ENCODE results near the gene ZNF493. TPM values are rescaled to one million over a fixed set of nuclear protein-coding genes. Genes with fewer than 3 reads are reported as not detected.
A peak's percentile ranks its signal among the peaks of the same experiment; 100 is the strongest.

Gene ZNF493
- polyA plus RNA-seq (2013): 6.4 TPM in 2 replicates

DNA sequence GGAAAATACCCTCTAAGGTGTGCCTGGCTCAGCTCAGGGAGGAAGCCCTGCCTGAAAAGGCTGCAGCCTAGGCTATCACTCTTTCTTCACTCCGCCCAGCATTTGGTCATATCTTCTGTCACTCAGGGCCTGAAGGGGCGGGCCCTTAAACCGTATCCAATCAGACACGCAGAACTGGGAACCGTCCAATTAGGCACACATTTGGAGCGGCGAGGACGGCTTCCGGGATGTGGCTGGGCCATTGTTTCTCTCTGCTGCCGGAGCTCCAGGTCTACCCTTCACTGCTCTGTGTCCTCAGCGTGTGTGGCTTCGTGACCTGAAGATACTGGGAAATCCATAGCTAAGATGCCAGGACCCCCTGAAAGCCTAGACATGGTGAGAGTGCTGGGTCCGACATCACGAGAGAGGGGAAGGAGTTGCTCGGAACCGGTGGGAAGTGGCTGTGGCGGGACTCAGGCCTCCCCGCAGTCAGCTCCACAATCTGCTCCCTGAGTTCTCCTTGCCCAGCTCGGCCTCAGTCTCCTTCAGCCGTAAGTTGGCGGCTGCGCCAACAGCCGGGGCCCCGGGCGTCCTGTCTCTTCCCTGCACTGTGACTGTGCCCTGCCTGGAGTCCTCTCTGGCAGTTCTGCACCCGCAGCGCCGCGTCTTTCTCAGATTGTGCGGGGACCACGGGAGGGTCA lies at the start of gene ZNF493:
TSS of gene ZNF493 (plus strand) at position 241 of the 680 bp plus-strand sequence. CDS start at position 346, 105 bp downstream.
- peaks cover 4% of the 10 kb centered on the region for H3K79me1 ChIP-seq (ENCODE audit: low read length)
- no peak within 1 kb of the TSS for H3K23ac ChIP-seq (ENCODE audit: low read length)
- peak within 1 kb of the TSS; percentile 84 for H4K12ac ChIP-seq (ENCODE audit: low read depth, low read length)
- H3K4me1 ChIP-seq (ENCODE audit: control insufficient read depth in 1 of 2, insufficient read depth in 2 of 2, low read length in 2 of 2): no peaks in the 10 kb centered on the region
- peak within 1 kb of the TSS; percentile 34 for H3K27ac ChIP-seq (ENCODE audit: low read depth, low read length)
- H3K4me3 ChIP-seq (ENCODE audit: low read depth, low read length): peak within 1 kb of the TSS; percentile 86
- no peak within 1 kb of the TSS for H2BK12ac ChIP-seq (ENCODE audit: low read length)
- peaks cover 0 to 1% of the 10 kb centered on the region in 2 experiments for H3K36me3 ChIP-seq (ENCODE audit: control insufficient read depth in 1 of 2, insufficient read depth in 2 of 2, low read length in 2 of 2)
- peak within 1 kb of the TSS; percentile 78 for H3K4ac ChIP-seq (ENCODE audit: low read depth, low read length)
- H3K14ac ChIP-seq (ENCODE audit: low read length): peak within 1 kb of the TSS; percentile 95
- no CpG with 5 or more reads among the region's 31 CpGs for WGBS (ENCODE audit: extremely low coverage, insufficient coverage, insufficient read length)
- H3K27me3 ChIP-seq (ENCODE audit: insufficient read depth, low read length): no peaks in the 10 kb centered on the region
- DNase-seq: peak; percentile 93 to 97
- peaks cover 4% of the 10 kb centered on the region for H3K79me2 ChIP-seq (ENCODE audit: control insufficient read depth, insufficient read depth, low read length, poor library complexity)
- H2BK120ac ChIP-seq (ENCODE audit: insufficient read depth, low read length, poor library complexity): peak within 1 kb of the TSS; percentile 6
- H2BK5ac ChIP-seq (ENCODE audit: low read depth, low read length, poor library complexity): peak within 1 kb of the TSS; percentile 37
- H3K18ac ChIP-seq (ENCODE audit: low read length): peak within 1 kb of the TSS; percentile 50
- peak within 1 kb of the TSS; percentile 38 for H2AFZ ChIP-seq (ENCODE audit: insufficient read depth, low read length, poor library complexity)
- H3K9ac ChIP-seq (ENCODE audit: low read length): peak within 1 kb of the TSS; percentile 89
- peak within 1 kb of the TSS; percentile 63 for H4K91ac ChIP-seq (ENCODE audit: low read depth, low read length)
- H3K4me2 ChIP-seq (ENCODE audit: low read length): peak within 1 kb of the TSS; percentile 64
- H2AK5ac ChIP-seq (ENCODE audit: low read length): no peak within 1 kb of the TSS
- H4K8ac ChIP-seq (ENCODE audit: low read depth, low read length): peak within 1 kb of the TSS; percentile 75
- H3K9me3 ChIP-seq (ENCODE audit: insufficient read depth, low read depth, low read length): no peaks in the 10 kb centered on the region

GRCh38 chr19:21352830-21353229 lies 44.1 kb upstream of the ZNF493 start:
- no peak overlapping the region for H3K9ac ChIP-seq (ENCODE audit: low read length)

DNA sequence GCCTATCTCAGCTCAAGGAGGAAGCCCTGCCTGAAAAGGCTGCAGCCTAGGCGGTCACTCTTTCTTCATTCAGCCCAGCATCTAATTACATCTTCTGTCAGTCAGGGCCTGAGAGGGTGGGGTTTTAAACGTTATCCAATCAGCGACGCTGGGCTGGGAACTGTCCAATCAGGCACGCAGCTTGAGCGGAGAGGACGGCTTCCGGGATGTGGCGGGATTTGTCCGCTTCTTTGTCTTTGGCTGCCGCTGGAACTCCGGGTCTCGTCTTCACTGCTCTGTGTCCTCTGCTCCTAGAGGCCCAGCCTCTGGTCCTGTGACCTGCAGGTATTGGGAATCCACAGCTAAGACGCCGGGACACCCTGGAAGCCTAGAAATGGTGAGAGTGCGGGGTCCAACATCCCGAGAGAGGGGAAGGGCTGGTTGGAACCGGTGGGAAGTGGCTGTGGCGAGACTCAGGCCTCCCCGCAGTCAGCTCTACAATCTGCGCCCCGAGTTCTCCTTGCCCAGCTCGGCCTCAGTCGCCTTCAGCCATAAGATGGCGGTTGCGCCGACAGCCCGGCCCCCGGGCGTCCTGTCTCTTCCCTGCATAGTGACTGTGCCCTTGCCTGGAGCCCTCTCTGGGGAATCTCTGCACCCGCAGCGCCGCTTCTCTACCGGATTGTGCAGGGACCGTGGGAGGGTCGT lies 38.0 kb upstream of the ZNF493 start, which contains the start of gene ZNF738:
TSS of gene ZNF738 (plus strand) at position 233 of the 684 bp plus-strand sequence. CDS start at position 374, 141 bp downstream.
- peaks cover 5% of the 10 kb centered on the region for H3K79me1 ChIP-seq (ENCODE audit: low read length)
- peak within 1 kb of the TSS; percentile 94 for H3K4me3 ChIP-seq (ENCODE audit: low read depth, low read length)
- H3K79me2 ChIP-seq (ENCODE audit: control insufficient read depth, insufficient read depth, low read length, poor library complexity): peaks cover 9% of the 10 kb centered on the region
- H3K4me2 ChIP-seq (ENCODE audit: low read length): peak within 1 kb of the TSS; percentile 62
- no peaks in the 10 kb centered on the region for H3K4me1 ChIP-seq (ENCODE audit: control insufficient read depth in 1 of 2, insufficient read depth in 2 of 2, low read length in 2 of 2)
- peak; percentile 94 to 97 for DNase-seq
- H2BK12ac ChIP-seq (ENCODE audit: low read length): no peak within 1 kb of the TSS
- H3K27me3 ChIP-seq (ENCODE audit: insufficient read depth, low read length): no peaks in the 10 kb centered on the region
- no peak within 1 kb of the TSS for H3K23ac ChIP-seq (ENCODE audit: low read length)
- peak within 1 kb of the TSS; percentile 90 for H4K12ac ChIP-seq (ENCODE audit: low read depth, low read length)
- H3K27ac ChIP-seq (ENCODE audit: low read depth, low read length): peak within 1 kb of the TSS; percentile 91
- H3K9ac ChIP-seq (ENCODE audit: low read length): peak within 1 kb of the TSS; percentile 100
- peak within 1 kb of the TSS; percentile 59 for H2AK5ac ChIP-seq (ENCODE audit: low read length)
- H3K9me3 ChIP-seq (ENCODE audit: insufficient read depth, low read depth, low read length): no peaks in the 10 kb centered on the region
- H3K36me3 ChIP-seq (ENCODE audit: control insufficient read depth in 1 of 2, insufficient read depth in 2 of 2, low read length in 2 of 2): peaks cover 4 to 13% of the 10 kb centered on the region in 2 experiments
- WGBS (ENCODE audit: extremely low coverage, insufficient coverage, insufficient read length): no CpG with 5 or more reads among the region's 36 CpGs
- peak within 1 kb of the TSS; percentile 77 for H2BK120ac ChIP-seq (ENCODE audit: insufficient read depth, low read length, poor library complexity)
- peak within 1 kb of the TSS; percentile 80 for H2BK5ac ChIP-seq (ENCODE audit: low read depth, low read length, poor library complexity)
- H3K14ac ChIP-seq (ENCODE audit: low read length): peak within 1 kb of the TSS; percentile 87
- peak within 1 kb of the TSS; percentile 85 for H2AFZ ChIP-seq (ENCODE audit: insufficient read depth, low read length, poor library complexity)
- H3K4ac ChIP-seq (ENCODE audit: low read depth, low read length): peak within 1 kb of the TSS; percentile 35
- H3K18ac ChIP-seq (ENCODE audit: low read length): peak within 1 kb of the TSS; percentile 84
- peak within 1 kb of the TSS; percentile 90 for H4K91ac ChIP-seq (ENCODE audit: low read depth, low read length)
- H4K8ac ChIP-seq (ENCODE audit: low read depth, low read length): peak within 1 kb of the TSS; percentile 93

More at GRCh38 chr19:21352830-21353229, 44.1 kb upstream of the ZNF493 start:
- H3K27me3 ChIP-seq (ENCODE audit: insufficient read depth, low read length): no peaks in the 10 kb centered on the region
- H3K23ac ChIP-seq (ENCODE audit: low read length): no peak overlapping the region
- no peak overlapping the region for H3K27ac ChIP-seq (ENCODE audit: low read depth, low read length)
- no peak overlapping the region for H2BK5ac ChIP-seq (ENCODE audit: low read depth, low read length, poor library complexity)
- H3K14ac ChIP-seq (ENCODE audit: low read length): no peak overlapping the region
- H2BK12ac ChIP-seq (ENCODE audit: low read length): no peak overlapping the region
- H3K4ac ChIP-seq (ENCODE audit: low read depth, low read length): no peak overlapping the region
- no peaks in the 10 kb centered on the region for H3K9me3 ChIP-seq (ENCODE audit: insufficient read depth, low read depth, low read length)
- no peak overlapping the region for H2AFZ ChIP-seq (ENCODE audit: insufficient read depth, low read length, poor library complexity)
- no peak for DNase-seq
- WGBS (ENCODE audit: extremely low coverage, insufficient coverage, insufficient read length): no CpG with 5 or more reads among the region's 2 CpGs
- no peaks in the 10 kb centered on the region for H3K79me2 ChIP-seq (ENCODE audit: control insufficient read depth, insufficient read depth, low read length, poor library complexity)
- H3K18ac ChIP-seq (ENCODE audit: low read length): no peak overlapping the region
- H4K8ac ChIP-seq (ENCODE audit: low read depth, low read length): no peak overlapping the region
- no peak overlapping the region for H4K91ac ChIP-seq (ENCODE audit: low read depth, low read length)
- no peak overlapping the region for H2AK5ac ChIP-seq (ENCODE audit: low read length)
- no peaks in the 10 kb centered on the region for H3K4me1 ChIP-seq (ENCODE audit: control insufficient read depth in 1 of 2, insufficient read depth in 2 of 2, low read length in 2 of 2)
- no peak overlapping the region for H2BK120ac ChIP-seq (ENCODE audit: insufficient read depth, low read length, poor library complexity)
- no peaks in the 10 kb centered on the region for H3K79me1 ChIP-seq (ENCODE audit: low read length)
- H3K4me3 ChIP-seq (ENCODE audit: low read depth, low read length): no peak overlapping the region
- no peak overlapping the region for H3K4me2 ChIP-seq (ENCODE audit: low read length)
- H4K12ac ChIP-seq (ENCODE audit: low read depth, low read length): no peak overlapping the region
- no peaks in the 10 kb centered on the region for H3K36me3 ChIP-seq (ENCODE audit: control insufficient read depth in 1 of 2, insufficient read depth in 2 of 2, low read length in 2 of 2)

DNA sequence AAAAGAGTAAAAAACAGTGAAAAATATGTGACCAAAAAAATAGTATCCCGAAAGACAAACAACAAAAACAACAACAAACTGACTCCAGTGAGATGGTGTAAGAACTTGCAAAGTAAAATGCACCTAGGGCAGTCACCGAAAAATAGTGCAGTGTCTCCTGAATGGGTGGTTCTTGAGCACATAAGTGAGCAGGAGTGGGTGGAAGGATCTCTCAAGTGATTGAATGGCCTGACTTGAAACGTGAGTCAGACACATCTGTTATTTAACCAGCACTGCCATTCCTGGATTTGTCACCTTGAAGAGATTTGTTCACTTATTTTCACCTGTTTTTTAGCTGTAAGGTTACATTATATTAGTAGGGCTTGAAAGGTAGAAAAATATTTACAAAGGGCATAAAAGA lies 34.6 kb upstream of the ZNF493 start:
- Histone ChIP-seq H3K79me1 (ENCODE audit: low read length) (peaks cover 5% of the 10 kb centered on the region), H3K4me3 (ENCODE audit: low read depth, low read length) (no peak overlapping the region), H4K91ac (ENCODE audit: low read depth, low read length) (no peak overlapping the region), H3K4ac (ENCODE audit: low read depth, low read length) (peak overlapping the region; percentile 14), H2AK5ac (ENCODE audit: low read length) (no peak overlapping the region), H2BK5ac (ENCODE audit: low read depth, low read length, poor library complexity) (no peak overlapping the region), H3K27ac (ENCODE audit: low read depth, low read length) (no peak overlapping the region), H3K4me2 (ENCODE audit: low read length) (no peak overlapping the region), H3K79me2 (ENCODE audit: control insufficient read depth, insufficient read depth, low read length, poor library complexity) (peaks cover 10% of the 10 kb centered on the region), H3K27me3 (ENCODE audit: insufficient read depth, low read length) (no peaks in the 10 kb centered on the region), H3K9ac (ENCODE audit: low read length) (no peak overlapping the region), H2AFZ (ENCODE audit: insufficient read depth, low read length, poor library complexity) (no peak overlapping the region), H4K8ac (ENCODE audit: low read depth, low read length) (no peak overlapping the region), H3K36me3 (ENCODE audit: control insufficient read depth in 1 of 2, insufficient read depth in 2 of 2, low read length in 2 of 2) (peaks cover 9 to 16% of the 10 kb centered on the region in 2 experiments), H2BK12ac (ENCODE audit: low read length) (no peak overlapping the region), H3K4me1 (ENCODE audit: control insufficient read depth in 1 of 2, insufficient read depth in 2 of 2, low read length in 2 of 2) (no peaks in the 10 kb centered on the region), H2BK120ac (ENCODE audit: insufficient read depth, low read length, poor library complexity) (no peak overlapping the region), H3K9me3 (ENCODE audit: insufficient read depth, low read depth, low read length) (no peaks in the 10 kb centered on the region), H3K14ac (ENCODE audit: low read length) (no peak overlapping the region), H3K18ac (ENCODE audit: low read length) (no peak overlapping the region), H4K12ac (ENCODE audit: low read depth, low read length) (no peak overlapping the region), H3K23ac (ENCODE audit: low read length) (no peak overlapping the region)
- WGBS (ENCODE audit: extremely low coverage, insufficient coverage, insufficient read length): no CpG with 5 or more reads among the region's 3 CpGs
- DNase-seq: no peak
